HEK293 (cell line): ENCODE results near the gene C1QTNF2.

Source experiments
- BCL11A ChIP-seq: fragments of 450-650 bp; formaldehyde crosslinking; IDR thresholded peaks from 2 replicates; pipeline ENCODE4 v1.5.1; 2016; ENCODE audit warnings: low read depth, missing biosample characterization, missing genetic modification characterization
- EGR2 ChIP-seq: fragments of 450-650 bp; formaldehyde crosslinking; IDR thresholded peaks from 2 replicates; pipeline ENCODE4 v1.5.1; 2016; ENCODE audit warnings: low read depth, missing biosample characterization, missing genetic modification characterization
- GFI1B ChIP-seq: fragments of 450-650 bp; formaldehyde crosslinking; IDR thresholded peaks from 2 replicates; pipeline ENCODE4 v1.5.1; 2016; ENCODE audit warnings: missing biosample characterization, missing genetic modification characterization
- KLF16 ChIP-seq: fragments of 450-650 bp; formaldehyde crosslinking; IDR thresholded peaks from 2 replicates; pipeline ENCODE4 v1.5.1; 2017; ENCODE audit warnings: missing biosample characterization, missing genetic modification characterization
- SP3 ChIP-seq: fragments of 450-650 bp; formaldehyde crosslinking; IDR thresholded peaks from 2 replicates; pipeline ENCODE4 v1.5.1; 2016; ENCODE audit warnings: missing biosample characterization, missing genetic modification characterization
- YY2 ChIP-seq: fragments of 450-650 bp; formaldehyde crosslinking; IDR thresholded peaks from 2 replicates; pipeline ENCODE4 v1.5.1; 2016; ENCODE audit warnings: missing biosample characterization, missing genetic modification characterization
- ZBTB17 ChIP-seq: fragments of 450-650 bp; formaldehyde crosslinking; IDR thresholded peaks from 2 replicates; pipeline ENCODE4 v1.5.1; 2016; ENCODE audit warnings: missing biosample characterization, missing genetic modification characterization
- ZFHX2 ChIP-seq: fragments of 450-650 bp; formaldehyde crosslinking; conservative IDR thresholded peaks from 2 replicates; pipeline ENCODE4 v1.5.1; 2016; ENCODE audit warnings: missing biosample characterization, missing genetic modification characterization
- ZNF121 ChIP-seq: fragments of 450-650 bp; formaldehyde crosslinking; IDR thresholded peaks from 2 replicates; pipeline ENCODE4 v1.5.1; 2016; ENCODE audit warnings: missing biosample characterization, missing genetic modification characterization
- ZNF274 ChIP-seq, 2 experiments: fragments of 200-500 bp in 1 of 2; fragments of 450-650 bp in 1 of 2; sonication (Bioruptor generic) in 1 of 2; formaldehyde crosslinking in 1 of 2; IDR thresholded peaks; 2 replicates each; pipeline versions ENCODE4 v1.5.1 to v1.6.1; 2014 to 2016; ENCODE audit warnings: borderline replicate concordance in 1 of 2, inconsistent platforms in 1 of 2, low read length in 1 of 2, missing biosample characterization in 1 of 2, missing genetic modification characterization in 1 of 2
- ZNF335 ChIP-seq: fragments of 450-650 bp; formaldehyde crosslinking; conservative IDR thresholded peaks from 2 replicates; pipeline ENCODE4 v1.5.1; 2016; ENCODE audit warnings: missing biosample characterization, missing genetic modification characterization
- ZNF350 ChIP-seq: fragments of 450-650 bp; formaldehyde crosslinking; IDR thresholded peaks from 2 replicates; pipeline ENCODE4 v1.5.0; 2017; ENCODE audit warnings: missing biosample characterization, mild to moderate bottlenecking, missing genetic modification characterization
- ZNF354C ChIP-seq: fragments of 450-650 bp; formaldehyde crosslinking; IDR thresholded peaks from 2 replicates; pipeline ENCODE4 v1.5.1; 2016; ENCODE audit warnings: missing biosample characterization, missing genetic modification characterization, low read depth, borderline replicate concordance
- ZNF529 ChIP-seq: fragments of 450-650 bp; formaldehyde crosslinking; IDR thresholded peaks from 2 replicates; pipeline ENCODE4 v1.5.1; 2017; ENCODE audit warnings: missing genetic modification characterization, missing biosample characterization; ENCODE audit not compliant: insufficient replicate concordance
- ZNF548 ChIP-seq: fragments of 450-650 bp; formaldehyde crosslinking; IDR thresholded peaks from 2 replicates; pipeline ENCODE4 v1.5.1; 2016; ENCODE audit warnings: missing biosample characterization, missing genetic modification characterization
- ZNF654 ChIP-seq: fragments of 450-650 bp; formaldehyde crosslinking; IDR thresholded peaks from 2 replicates; pipeline ENCODE4 v1.5.1; 2016; ENCODE audit warnings: low read depth, missing biosample characterization, missing genetic modification characterization
- ZNF843 ChIP-seq: fragments of 450-650 bp; formaldehyde crosslinking; IDR thresholded peaks from 2 replicates; pipeline ENCODE4 v1.5.1; 2016; ENCODE audit warnings: missing biosample characterization, missing genetic modification characterization
- ZXDB ChIP-seq: fragments of 450-650 bp; formaldehyde crosslinking; IDR thresholded peaks from 2 replicates; pipeline ENCODE4 v1.5.1; 2016; ENCODE audit warnings: missing biosample characterization, missing genetic modification characterization
- TF ChIP-seq, protein P1 (sequence below): fragments of 450-650 bp; formaldehyde crosslinking; IDR thresholded peaks from 2 replicates; pipeline ENCODE4 v1.5.1; 2016; ENCODE audit warnings: missing biosample characterization, missing genetic modification characterization
- TF ChIP-seq, protein P2 (sequence below): fragments of 450-650 bp; IDR thresholded peaks from 2 replicates; pipeline ENCODE4 v1.5.1; 2018; ENCODE audit warnings: missing biosample characterization, mild to moderate bottlenecking, missing genetic modification characterization
- TF ChIP-seq, protein P3 (sequence below): fragments of 450-650 bp; formaldehyde crosslinking; IDR thresholded peaks from 2 replicates; pipeline ENCODE4 v1.5.1; 2016; ENCODE audit warnings: missing biosample characterization, missing genetic modification characterization
- TF ChIP-seq, protein P4 (sequence below): fragments of 450-650 bp; formaldehyde crosslinking; IDR thresholded peaks from 2 replicates; pipeline ENCODE4 v1.5.1; 2016; ENCODE audit warnings: missing biosample characterization, missing genetic modification characterization
- TF ChIP-seq, protein P5 (sequence below): fragments of 450-650 bp; formaldehyde crosslinking; IDR thresholded peaks from 2 replicates; pipeline ENCODE4 v1.5.1; 2016; ENCODE audit warnings: missing biosample characterization, missing genetic modification characterization
- TF ChIP-seq, protein P6 (sequence below): fragments of 450-650 bp; formaldehyde crosslinking; IDR thresholded peaks from 2 replicates; pipeline ENCODE4 v1.5.1; 2016; ENCODE audit warnings: missing biosample characterization, missing genetic modification characterization
- TF ChIP-seq, protein P7 (sequence below): fragments of 450-650 bp; formaldehyde crosslinking; IDR thresholded peaks from 2 replicates; pipeline ENCODE4 v1.5.1; 2016; ENCODE audit warnings: missing biosample characterization, missing genetic modification characterization

C1QTNF2 gene

DNA sequence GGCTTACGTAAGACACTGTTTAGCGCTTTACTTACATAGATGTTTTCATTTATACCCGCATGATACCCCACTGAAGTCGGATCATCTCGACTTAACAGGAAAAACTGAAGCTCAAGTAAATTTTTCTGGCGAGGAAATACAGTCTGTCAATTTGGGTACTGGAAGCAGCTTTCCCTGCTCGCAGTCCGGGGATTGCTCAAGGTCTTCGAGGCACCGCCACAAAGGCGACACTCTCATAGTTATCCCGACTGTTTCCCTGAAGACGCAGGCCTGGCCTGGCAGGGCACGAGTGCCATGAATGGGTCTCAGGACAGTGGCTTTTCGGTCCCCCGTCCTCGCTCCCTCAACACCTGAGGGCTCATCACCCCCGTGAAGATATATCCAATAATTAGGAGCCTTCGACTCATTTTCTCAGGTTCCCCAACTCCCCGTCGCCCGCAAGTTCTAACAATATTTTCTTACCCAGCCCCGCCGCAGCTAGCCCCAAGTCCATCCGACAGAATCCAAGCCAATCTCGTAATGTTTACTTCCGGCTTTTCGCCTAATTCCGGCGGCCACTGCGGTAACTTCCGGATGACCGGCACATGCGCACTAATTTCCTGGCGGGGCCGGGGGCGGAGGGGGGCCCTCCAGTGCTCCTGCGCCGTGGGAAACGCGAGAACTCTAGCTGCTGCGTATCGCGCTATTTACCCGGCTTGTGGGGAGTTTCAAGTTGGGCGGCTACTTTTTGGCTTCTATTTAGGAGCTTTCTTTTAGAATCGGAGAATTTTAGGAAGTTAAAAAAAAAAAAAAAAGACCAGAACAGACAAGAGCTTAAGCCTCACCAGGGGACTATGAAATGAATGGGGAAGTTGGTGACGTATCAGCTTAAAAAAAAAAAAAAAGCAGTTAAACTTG is 48.4 kb upstream of the C1QTNF2 start, which contains the start of gene SLU7 (continued):
- TF ChIP-seq ZNF843 (tag by site-specific recombination) = no peak
- TF ChIP-seq, protein P1, sequence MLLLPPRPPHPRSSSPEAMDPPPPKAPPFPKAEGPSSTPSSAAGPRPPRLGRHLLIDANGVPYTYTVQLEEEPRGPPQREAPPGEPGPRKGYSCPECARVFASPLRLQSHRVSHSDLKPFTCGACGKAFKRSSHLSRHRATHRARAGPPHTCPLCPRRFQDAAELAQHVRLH (tag by site-specific recombination) = peak; percentile 87
- TF ChIP-seq, protein P2, sequence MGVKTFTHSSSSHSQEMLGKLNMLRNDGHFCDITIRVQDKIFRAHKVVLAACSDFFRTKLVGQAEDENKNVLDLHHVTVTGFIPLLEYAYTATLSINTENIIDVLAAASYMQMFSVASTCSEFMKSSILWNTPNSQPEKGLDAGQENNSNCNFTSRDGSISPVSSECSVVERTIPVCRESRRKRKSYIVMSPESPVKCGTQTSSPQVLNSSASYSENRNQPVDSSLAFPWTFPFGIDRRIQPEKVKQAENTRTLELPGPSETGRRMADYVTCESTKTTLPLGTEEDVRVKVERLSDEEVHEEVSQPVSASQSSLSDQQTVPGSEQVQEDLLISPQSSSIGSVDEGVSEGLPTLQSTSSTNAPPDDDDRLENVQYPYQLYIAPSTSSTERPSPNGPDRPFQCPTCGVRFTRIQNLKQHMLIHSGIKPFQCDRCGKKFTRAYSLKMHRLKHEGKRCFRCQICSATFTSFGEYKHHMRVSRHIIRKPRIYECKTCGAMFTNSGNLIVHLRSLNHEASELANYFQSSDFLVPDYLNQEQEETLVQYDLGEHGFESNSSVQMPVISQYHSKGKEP = no peak
- TF ChIP-seq KLF16 (tag by site-specific recombination) = no peak
- TF ChIP-seq, protein P3, sequence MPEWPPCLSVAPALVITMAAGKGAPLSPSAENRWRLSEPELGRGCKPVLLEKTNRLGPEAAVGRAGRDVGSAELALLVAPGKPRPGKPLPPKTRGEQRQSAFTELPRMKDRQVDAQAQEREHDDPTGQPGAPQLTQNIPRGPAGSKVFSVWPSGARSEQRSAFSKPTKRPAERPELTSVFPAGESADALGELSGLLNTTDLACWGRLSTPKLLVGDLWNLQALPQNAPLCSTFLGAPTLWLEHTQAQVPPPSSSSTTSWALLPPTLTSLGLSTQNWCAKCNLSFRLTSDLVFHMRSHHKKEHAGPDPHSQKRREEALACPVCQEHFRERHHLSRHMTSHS (tag by site-specific recombination) = no peak
- no peak for TF ChIP-seq ZNF121 (tag by site-specific recombination)
- TF ChIP-seq ZNF529 (tag by site-specific recombination) = no peak
- peak; percentile 89 for TF ChIP-seq ZNF335 (tag by site-specific recombination)
- TF ChIP-seq ZNF274 (IDR thresholded peaks at IDR 0.05; ENCODE audit: low read length) = no peak
- TF ChIP-seq ZNF274 (tag by site-specific recombination; IDR thresholded peaks at IDR 0.05; ENCODE audit: borderline replicate concordance) = no peak
- TF ChIP-seq ZFHX2 (tag by site-specific recombination) = peak; percentile 57
- TF ChIP-seq GFI1B (tag by site-specific recombination) = no peak
- TF ChIP-seq ZNF654 = no peak
- TF ChIP-seq, protein P4, sequence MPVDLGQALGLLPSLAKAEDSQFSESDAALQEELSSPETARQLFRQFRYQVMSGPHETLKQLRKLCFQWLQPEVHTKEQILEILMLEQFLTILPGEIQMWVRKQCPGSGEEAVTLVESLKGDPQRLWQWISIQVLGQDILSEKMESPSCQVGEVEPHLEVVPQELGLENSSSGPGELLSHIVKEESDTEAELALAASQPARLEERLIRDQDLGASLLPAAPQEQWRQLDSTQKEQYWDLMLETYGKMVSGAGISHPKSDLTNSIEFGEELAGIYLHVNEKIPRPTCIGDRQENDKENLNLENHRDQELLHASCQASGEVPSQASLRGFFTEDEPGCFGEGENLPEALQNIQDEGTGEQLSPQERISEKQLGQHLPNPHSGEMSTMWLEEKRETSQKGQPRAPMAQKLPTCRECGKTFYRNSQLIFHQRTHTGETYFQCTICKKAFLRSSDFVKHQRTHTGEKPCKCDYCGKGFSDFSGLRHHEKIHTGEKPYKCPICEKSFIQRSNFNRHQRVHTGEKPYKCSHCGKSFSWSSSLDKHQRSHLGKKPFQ (tag by site-specific recombination) = no peak
- no peak for TF ChIP-seq BCL11A (tag by site-specific recombination)
- TF ChIP-seq, protein P5, sequence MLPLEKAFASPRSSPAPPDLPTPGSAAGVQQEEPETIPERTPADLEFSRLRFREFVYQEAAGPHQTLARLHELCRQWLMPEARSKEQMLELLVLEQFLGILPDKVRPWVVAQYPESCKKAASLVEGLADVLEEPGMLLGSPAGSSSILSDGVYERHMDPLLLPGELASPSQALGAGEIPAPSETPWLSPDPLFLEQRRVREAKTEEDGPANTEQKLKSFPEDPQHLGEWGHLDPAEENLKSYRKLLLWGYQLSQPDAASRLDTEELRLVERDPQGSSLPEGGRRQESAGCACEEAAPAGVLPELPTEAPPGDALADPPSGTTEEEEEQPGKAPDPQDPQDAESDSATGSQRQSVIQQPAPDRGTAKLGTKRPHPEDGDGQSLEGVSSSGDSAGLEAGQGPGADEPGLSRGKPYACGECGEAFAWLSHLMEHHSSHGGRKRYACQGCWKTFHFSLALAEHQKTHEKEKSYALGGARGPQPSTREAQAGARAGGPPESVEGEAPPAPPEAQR (tag by site-specific recombination) = no peak
- no peak; the same call in 1 of the 2 replicates for TF ChIP-seq SP3
- TF ChIP-seq, protein P6, sequence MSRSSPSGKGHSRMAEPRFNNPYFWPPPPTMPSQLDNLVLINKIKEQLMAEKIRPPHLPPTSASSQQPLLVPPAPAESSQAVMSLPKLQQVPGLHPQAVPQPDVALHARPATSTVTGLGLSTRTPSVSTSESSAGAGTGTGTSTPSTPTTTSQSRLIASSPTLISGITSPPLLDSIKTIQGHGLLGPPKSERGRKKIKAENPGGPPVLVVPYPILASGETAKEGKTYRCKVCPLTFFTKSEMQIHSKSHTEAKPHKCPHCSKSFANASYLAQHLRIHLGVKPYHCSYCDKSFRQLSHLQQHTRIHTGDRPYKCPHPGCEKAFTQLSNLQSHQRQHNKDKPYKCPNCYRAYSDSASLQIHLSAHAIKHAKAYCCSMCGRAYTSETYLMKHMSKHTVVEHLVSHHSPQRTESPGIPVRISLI (tag by site-specific recombination) = no peak; the same call in 1 of the 2 replicates
- TF ChIP-seq ZNF350 (tag by site-specific recombination) = no peak
- 0 out of 2 replicates have a peak, but pooled peaks have one; percentile 42 for TF ChIP-seq ZBTB17
- TF ChIP-seq YY2 (tag by site-specific recombination) = no peak
- peak; percentile 63 for TF ChIP-seq ZXDB (tag by site-specific recombination)
- TF ChIP-seq ZNF354C (tag by site-specific recombination) = no peak
- TF ChIP-seq, protein P7, sequence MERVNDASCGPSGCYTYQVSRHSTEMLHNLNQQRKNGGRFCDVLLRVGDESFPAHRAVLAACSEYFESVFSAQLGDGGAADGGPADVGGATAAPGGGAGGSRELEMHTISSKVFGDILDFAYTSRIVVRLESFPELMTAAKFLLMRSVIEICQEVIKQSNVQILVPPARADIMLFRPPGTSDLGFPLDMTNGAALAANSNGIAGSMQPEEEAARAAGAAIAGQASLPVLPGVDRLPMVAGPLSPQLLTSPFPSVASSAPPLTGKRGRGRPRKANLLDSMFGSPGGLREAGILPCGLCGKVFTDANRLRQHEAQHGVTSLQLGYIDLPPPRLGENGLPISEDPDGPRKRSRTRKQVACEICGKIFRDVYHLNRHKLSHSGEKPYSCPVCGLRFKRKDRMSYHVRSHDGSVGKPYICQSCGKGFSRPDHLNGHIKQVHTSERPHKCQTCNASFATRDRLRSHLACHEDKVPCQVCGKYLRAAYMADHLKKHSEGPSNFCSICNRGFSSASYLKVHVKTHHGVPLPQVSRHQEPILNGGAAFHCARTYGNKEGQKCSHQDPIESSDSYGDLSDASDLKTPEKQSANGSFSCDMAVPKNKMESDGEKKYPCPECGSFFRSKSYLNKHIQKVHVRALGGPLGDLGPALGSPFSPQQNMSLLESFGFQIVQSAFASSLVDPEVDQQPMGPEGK (tag by site-specific recombination) = peak; percentile 97
- peak; percentile 42; the same call in 1 of the 2 replicates for TF ChIP-seq EGR2 (tag by site-specific recombination)
- no peak for TF ChIP-seq ZNF548 (tag by site-specific recombination)
